ENCODE measurements around the gene NDUFB10. TPM values are rescaled to one million over a fixed set of nuclear protein-coding genes. Genes with fewer than 3 reads are reported as not detected.
A peak's percentile ranks its signal among the peaks of the same experiment; 100 is the strongest.

NDUFB10 gene
- total RNA-seq (100 to 1,000 TPM in 3 of 7 donors, 10 to 100 TPM in 4; 81.5 to 133 (median 95.4) TPM), polyA plus RNA-seq (100 to 1,000 TPM; 152 to 176 TPM)
- long read RNA-seq, donor 1, transcript NDUFB10-201 (4 exons, 705 nt) = major isoform, 36 of 39 reads
- long read RNA-seq, donor 1, partial matches to known transcripts = 2 of 39 reads
- long read RNA-seq, donor 1, other reads (novel, unspliced or antisense) = 0 of 39 reads
- long read RNA-seq, donor 2, transcript NDUFB10-202 (3 exons, 830 nt) = minor isoform, 12 of 78 reads
- long read RNA-seq, donor 2, transcript NDUFB10-201 (4 exons, 705 nt) = major isoform, 54 of 78 reads
- long read RNA-seq, donor 2, partial matches to known transcripts = 5 of 78 reads
- long read RNA-seq, donor 2, other reads (novel, unspliced or antisense) = 0 of 78 reads
- long read RNA-seq, donor 3, transcript NDUFB10-201 (4 exons, 705 nt) = major isoform, 57 of 65 reads
- long read RNA-seq, donor 3, partial matches to known transcripts = 3 of 65 reads
- long read RNA-seq, donor 3, other reads (novel, unspliced or antisense) = 2 of 65 reads

- TF ChIP-seq CTCF (IDR thresholded peaks at IDR 0.05) = peak; percentile 68 to 74 (median 70)
- peak; percentile 44 for TF ChIP-seq POLR2A (IDR thresholded peaks at IDR 0.05)
- no peak for TF ChIP-seq EP300 (IDR thresholded peaks at IDR 0.05)
- H3K4me1 ChIP-seq (ENCODE audit: insufficient read depth) = peaks cover 9% of the 10 kb centered on the region
- H3K4me3 ChIP-seq = peak within 1 kb of the TSS; percentile 75
- peak within 1 kb of the TSS in 1 of 2 donors; percentile 55 for H3K27ac ChIP-seq
- no peaks in the 10 kb centered on the region for H3K27me3 ChIP-seq
- WGBS, 3 donors = 1% methylated on average over 65 to 79 of the region's 79 CpGs
- DNase-seq = peak; percentile 87 to 95 (median 93)
- no peaks in the 10 kb centered on the region for H3K36me3 ChIP-seq
- no peaks in the 10 kb centered on the region for H3K9me3 ChIP-seq
- intact Hi-C loops (cut with DNase I) = loop anchor here in 1 of 4 donors (10.0 kb wide), 1 partner anchor 1325 kb away; the partner anchor contains the start of genes METTL26 and WFIKKN1
These were observed at the start of gene NDUFB10 for GRCh38 chr16:1959269-1960039. NDUFB10 (plus strand) TSS chr16:1959538; CDS start chr16:1959625, 87 bp downstream.

GRCh38 chr16:1909561-1910231, 49.6 kb upstream of the NDUFB10 start:
- H3K36me3 ChIP-seq = no peaks in the 10 kb centered on the region
- H3K27ac ChIP-seq = no peak overlapping the region
- DNase-seq = no peak
- 71 to 75% (median 75%) methylated on average over 18 of the region's 18 CpGs for WGBS, 3 donors
- no peaks in the 10 kb centered on the region for H3K27me3 ChIP-seq
- H3K9me3 ChIP-seq = no peaks in the 10 kb centered on the region
- intact Hi-C loops (cut with DNase I) = no loop called here
- H3K4me1 ChIP-seq (ENCODE audit: insufficient read depth) = peaks cover under 1% of the 10 kb centered on the region
- no peak for TF ChIP-seq POLR2A (IDR thresholded peaks at IDR 0.05)
- TF ChIP-seq CTCF (IDR thresholded peaks at IDR 0.05) = no peak
- TF ChIP-seq EP300 (IDR thresholded peaks at IDR 0.05) = no peak
- H3K4me3 ChIP-seq = no peak overlapping the region

GRCh38 chr16:1911467-1912214, 47.7 kb upstream of the NDUFB10 start:
- intact Hi-C loops (cut with DNase I) = no loop called here
- Histone ChIP-seq H3K27ac (no peak overlapping the region), H3K27me3 (no peaks in the 10 kb centered on the region), H3K36me3 (no peaks in the 10 kb centered on the region), H3K4me1 (ENCODE audit: insufficient read depth) (no peaks in the 10 kb centered on the region), H3K4me3 (no peak overlapping the region), H3K9me3 (no peaks in the 10 kb centered on the region)
- DNase-seq = no peak
- WGBS, 3 donors = 88 to 90% (median 88%) methylated on average over 59 of the region's 59 CpGs
- TF ChIP-seq POLR2A (IDR thresholded peaks at IDR 0.05) (no peak), EP300 (IDR thresholded peaks at IDR 0.05) (no peak), CTCF (IDR thresholded peaks at IDR 0.05) (no peak)

Measured in ovary (tissue), 10 donors.